ENCODE results near the gene ANAPC2. TPM values are rescaled to one million over a fixed set of nuclear protein-coding genes. Genes with fewer than 3 reads are reported as not detected.

ANAPC2 gene
- total RNA-seq, 1 donor = 25.7 TPM

GRCh38 chr9:137174722-137175293 lies 13.6 kb downstream of the ANAPC2 start:
- TF ChIP-seq CTCF (IDR thresholded peaks at IDR 0.05; ENCODE audit: insufficient read depth, low read length) = no peak
- H3K4me3 ChIP-seq (ENCODE audit: low read depth, low read length) = no peak overlapping the region
- DNase-seq (ENCODE audit: low read depth) = no peak

GRCh38 chr9:137173796-137174664 lies 14.3 kb downstream of the ANAPC2 start:
- no peak overlapping the region for H3K4me3 ChIP-seq (ENCODE audit: low read depth, low read length)
- no peak for TF ChIP-seq CTCF (IDR thresholded peaks at IDR 0.05; ENCODE audit: insufficient read depth, low read length)
- DNase-seq (ENCODE audit: low read depth) = no peak

GRCh38 chr9:137172901-137173795 lies 15.2 kb downstream of the ANAPC2 start:
- no peak for TF ChIP-seq CTCF (IDR thresholded peaks at IDR 0.05; ENCODE audit: insufficient read depth, low read length)
- DNase-seq (ENCODE audit: low read depth) = no peak
- H3K4me3 ChIP-seq (ENCODE audit: low read depth, low read length) = no peak overlapping the region

GRCh38 chr9:137171149-137171900 lies 17.0 kb downstream of the ANAPC2 start:
- H3K4me3 ChIP-seq (ENCODE audit: low read depth, low read length) = no peak overlapping the region
- no peak for DNase-seq (ENCODE audit: low read depth)
- no peak for TF ChIP-seq CTCF (IDR thresholded peaks at IDR 0.05; ENCODE audit: insufficient read depth, low read length)

GRCh38 chr9:137170486-137171148 lies 17.7 kb downstream of the ANAPC2 start:
- DNase-seq (ENCODE audit: low read depth) = no peak
- no peak for TF ChIP-seq CTCF (IDR thresholded peaks at IDR 0.05; ENCODE audit: insufficient read depth, low read length)
- no peak overlapping the region for H3K4me3 ChIP-seq (ENCODE audit: low read depth, low read length)

Measured in fibroblast of the aortic adventitia (primary cell).